Stimulated activated CD8-positive, alpha-beta memory T cell treated with anti-CD3 and anti-CD28 coated beads, Interleukin-7, amount 100 ng/mL, for 4 hours (primary cell): ENCODE data around the gene EEF2.
"Not testable (repeated sequence)": the region's sequence is repeated elsewhere in the genome, so short reads cannot be mapped to it uniquely, and the experiment has no call there.

Experiments
- DNase-seq, 2 donors: peaks; one replicate each; pipeline ENCODE4 v3.0.0-alpha.2; 2020; ENCODE audit warnings: low read depth in 2 of 2

The EEF2 gene

DNA sequence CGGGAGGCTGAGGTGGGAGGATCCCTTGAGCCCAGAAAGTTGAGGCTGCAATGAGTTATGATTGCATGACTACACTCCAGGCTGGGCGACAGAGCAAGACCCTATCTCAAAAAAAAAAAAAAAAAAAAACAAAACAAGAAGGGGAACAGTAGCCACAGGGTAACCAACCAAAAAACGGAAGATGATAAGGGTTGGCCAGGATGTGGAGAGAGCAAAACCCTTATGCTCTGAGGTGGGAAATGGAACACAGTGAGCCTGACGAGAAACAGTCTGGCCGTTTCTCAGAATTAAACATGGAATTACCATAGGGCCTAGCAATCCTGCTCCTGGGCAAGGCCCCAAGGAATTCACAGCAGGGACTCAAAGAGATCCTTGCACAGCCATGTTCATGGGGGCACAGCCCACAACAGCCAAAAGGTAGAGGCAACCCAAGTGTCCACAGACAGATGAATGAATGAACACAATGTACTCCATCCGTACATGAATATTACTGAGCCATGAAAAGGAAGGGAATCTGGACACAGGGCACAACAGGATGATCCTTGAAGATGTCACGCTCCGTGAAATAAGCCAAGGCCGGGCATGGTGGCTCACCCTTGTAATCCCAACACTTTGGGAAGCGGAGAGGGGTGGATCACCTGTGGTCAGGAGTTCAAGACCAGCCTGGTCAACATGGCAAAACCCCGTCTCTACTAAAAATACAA, 41.1 kb downstream of the EEF2 start:
- DNase-seq: no peak

DNA sequence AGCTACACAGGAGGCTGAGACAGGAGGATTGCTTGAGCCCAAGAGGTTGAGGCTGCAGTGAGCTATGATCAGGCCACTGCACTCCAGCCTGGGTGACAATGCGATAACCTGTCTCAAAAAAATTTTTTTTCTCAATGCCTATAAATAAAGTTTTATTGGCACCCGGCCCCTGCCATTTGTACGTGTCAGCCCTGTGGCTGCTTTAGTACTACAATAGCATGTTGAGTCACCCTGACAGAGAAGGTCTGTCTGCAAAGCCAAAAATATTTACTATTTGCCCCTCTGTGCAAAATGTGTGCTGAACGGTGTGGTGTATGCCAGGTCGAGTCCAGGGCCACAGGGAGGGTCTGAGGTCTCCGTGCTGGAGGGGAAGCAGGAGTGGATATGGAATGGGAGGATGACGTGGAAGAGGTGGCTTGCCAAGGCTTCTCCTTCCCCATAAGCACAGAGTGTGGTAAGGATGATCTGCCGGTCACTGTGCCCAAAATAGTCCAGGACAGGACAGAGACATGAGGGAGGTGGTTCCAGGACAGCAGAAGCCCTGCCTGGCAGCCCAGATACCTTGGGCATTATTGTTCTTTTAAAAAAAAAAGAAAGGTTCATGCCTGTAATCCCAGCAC, 42.4 kb downstream of the EEF2 start:
- DNase-seq: no peak

DNA sequence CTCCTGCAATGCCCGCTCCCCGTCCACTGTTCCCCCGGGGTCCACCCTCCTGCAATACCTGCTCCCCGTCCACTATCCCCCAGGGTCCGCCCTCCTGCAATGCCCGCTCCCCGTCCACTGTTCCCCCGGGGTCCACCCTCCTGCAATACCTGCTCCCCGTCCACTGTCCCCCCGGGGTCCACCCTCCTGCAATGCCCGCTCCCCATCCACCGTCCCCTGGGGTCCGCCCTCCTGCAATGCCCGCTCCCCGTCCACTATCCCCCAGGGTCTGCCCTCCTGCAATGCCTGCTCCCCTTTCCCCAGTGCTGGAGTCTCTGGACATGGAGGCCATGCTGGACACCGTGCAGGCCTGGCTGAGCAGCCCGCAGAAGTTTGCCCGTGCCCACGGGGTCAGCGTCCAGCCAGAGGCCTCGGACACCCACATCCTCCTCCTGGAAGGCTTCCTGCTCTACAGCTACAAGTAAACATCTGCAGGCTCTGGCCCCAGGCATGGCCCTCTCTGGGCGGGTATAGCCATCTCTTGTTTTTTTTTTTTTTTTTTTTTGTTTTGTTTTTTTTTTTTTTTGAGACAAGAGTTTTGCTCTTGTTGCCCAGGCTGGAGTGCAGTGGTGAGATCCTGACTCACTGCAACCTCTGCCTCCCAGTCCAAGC, 46.8 kb downstream of the EEF2 start:
- DNase-seq: not testable (repeated sequence)

DNA sequence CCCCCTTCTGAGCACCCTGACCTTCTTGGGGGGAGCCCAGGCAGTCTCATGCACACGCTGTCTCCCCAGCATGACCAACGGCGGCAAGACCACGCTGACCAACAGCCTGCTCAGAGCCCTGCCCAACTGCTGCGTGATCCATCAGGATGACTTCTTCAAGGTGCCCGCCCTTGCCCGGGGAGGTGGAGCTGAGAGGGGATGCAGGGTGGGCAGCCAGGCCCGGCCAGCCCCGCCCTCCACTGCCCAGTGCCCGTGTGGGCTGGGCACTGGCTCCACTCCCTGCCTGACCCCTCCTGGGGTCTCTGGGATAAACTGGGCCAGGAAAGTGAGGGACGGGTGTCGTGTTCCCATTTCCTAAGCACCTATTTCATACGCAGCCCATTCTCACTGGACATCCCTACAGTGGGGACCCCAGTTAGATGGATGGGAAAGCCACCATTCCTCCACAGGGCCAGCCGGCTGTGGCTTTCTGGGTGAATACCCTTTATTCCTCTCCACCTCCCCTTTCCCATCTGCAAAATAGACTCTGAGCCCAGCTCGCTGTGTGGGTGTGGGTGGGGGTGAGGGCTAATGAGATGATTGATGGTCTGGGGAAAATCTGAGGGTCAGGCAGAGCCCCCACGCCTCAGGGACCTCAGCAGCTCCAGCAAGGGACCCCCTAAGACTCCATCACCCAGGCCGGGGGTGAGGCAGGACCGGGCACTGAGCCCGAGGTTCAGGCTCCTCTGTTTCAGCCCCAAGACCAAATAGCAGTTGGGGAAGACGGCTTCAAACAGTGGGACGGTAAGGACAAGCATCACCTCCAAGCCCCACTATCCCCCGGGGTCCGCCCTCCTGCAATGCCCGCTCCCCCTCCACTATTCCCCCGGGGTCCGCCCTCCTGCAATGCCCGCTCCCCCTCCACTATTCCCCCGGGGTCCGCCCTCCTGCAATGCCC, 48.5 kb downstream of the EEF2 start:
- no peak for DNase-seq

DNA sequence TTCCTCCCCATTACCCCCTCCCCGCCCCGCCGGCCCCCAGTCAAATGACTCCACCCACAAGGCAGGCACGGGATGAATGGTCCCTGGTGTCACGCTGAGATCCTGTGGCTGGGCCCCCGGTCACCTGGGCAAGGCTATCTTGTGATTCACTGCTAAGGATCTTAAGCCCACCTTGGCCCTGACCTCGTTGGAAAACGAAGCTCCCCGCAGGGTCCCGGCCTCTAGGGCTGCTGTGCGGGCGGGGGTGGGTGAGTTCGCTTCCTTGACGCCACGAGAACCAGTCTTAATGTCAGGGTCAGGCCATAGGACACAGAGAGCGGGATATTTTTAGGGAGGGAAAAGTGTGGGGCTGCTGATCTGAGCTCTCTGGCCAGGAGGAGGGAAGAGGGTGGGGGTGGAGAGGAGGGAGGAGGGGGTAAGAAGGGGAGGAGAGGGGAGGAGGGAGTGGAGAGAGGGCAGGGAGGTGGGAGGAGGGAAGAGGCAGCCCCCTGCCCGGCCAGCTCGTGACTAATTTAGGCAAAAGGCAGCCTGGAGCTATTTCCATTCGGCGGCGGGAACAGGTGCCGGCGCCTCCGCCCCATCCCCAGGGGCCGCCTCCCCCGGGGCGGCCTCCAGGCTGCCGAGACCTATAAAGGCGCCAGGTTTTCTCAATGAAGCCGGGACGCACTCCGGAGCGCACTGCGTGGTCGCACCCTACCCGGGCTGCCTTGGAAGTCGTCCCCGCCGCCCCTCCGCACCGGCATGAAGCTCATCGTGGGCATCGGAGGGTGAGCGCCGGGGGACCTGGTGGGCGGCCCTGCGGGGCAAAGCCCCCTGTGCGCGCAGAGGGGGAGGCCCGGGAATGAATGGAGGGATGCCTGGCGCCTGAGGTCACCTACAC, 52.1 kb downstream of the EEF2 start, which contains the start of gene NMRK2:
Gene NMRK2, plus strand, starts transcription at position 139 of the 880 bp plus-strand sequence. Its CDS starts 603 bp downstream, at position 742.
- DNase-seq: no peak

DNA sequence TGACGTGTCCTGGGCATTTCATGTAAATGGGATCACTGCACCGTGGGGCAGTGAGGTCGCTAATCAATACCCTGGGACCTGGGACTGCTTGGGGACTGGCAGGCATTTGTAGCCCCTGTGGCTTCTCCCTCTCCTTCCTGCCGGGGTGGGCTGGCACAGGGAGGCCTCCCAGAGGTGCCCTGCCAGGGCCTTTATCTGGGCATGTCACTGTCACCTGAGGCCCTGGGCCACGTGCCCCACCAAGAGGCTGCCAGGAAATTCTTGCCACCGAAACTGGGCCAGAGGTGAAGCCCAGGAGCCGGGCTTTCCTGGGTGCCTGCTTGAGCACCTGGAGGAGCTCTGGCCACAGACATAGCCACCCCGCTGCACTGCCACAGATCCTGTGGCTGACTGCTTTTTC, 54.2 kb downstream of the EEF2 start:
- no peak for DNase-seq
